Activated T-helper 1 cell treated with anti-CD3 and anti-CD28 coated beads, Interleukin-12 subunit alpha, Interleukin-12 subunit beta, Interleukin-2, Interleukin-4 antibody, amounts not matched to agents 30 ng/mL and 10 ng/mL and 1 ng/mL, durations not matched to agents 14 hours and 24 hours and 36 hours (primary cell): Measurements from ENCODE around the gene IL10RB. TPM values are rescaled to one million over a fixed set of nuclear protein-coding genes. Genes with fewer than 3 reads are reported as not detected.

Source experiments
- DNase-seq: peaks from one replicate; pipeline ENCODE4 v3.0.0; 2021; ENCODE audit warnings: low spot score
- H3K27ac Mint-ChIP-seq: one replicate; pipeline ENCODE4 v1.8.0; 2021; ENCODE audit warnings: mild to moderate bottlenecking, mixed read lengths
- H3K27me3 Mint-ChIP-seq: one replicate; pipeline ENCODE4 v1.8.0; 2022; ENCODE audit warnings: mild to moderate bottlenecking, moderate library complexity, mixed read lengths; ENCODE audit not compliant: insufficient read depth
- H3K36me3 Mint-ChIP-seq: one replicate; pipeline ENCODE4 v1.8.0; 2021; ENCODE audit warnings: low read depth, mixed read lengths
- H3K4me1 Mint-ChIP-seq: one replicate; pipeline ENCODE4 v1.8.0; 2021; ENCODE audit warnings: low read depth, mixed read lengths
- H3K4me3 Mint-ChIP-seq: one replicate; pipeline ENCODE4 v1.8.0; 2021; ENCODE audit warnings: mild to moderate bottlenecking, moderate library complexity, mixed read lengths
- H3K9me3 Mint-ChIP-seq: one replicate; pipeline ENCODE4 v1.8.0; 2021; ENCODE audit warnings: mixed read lengths
- intact Hi-C: fragments of 100-400 bp; cut with micrococcal nuclease; formaldehyde crosslinking; loops from one replicate; pipeline ENCODE4 v1.15.1; 2024
- total RNA-seq: library from RNA; stranded (reverse); gene quantifications from 2 replicates; pipeline ENCODE4 v1.2.3, GENCODE V29; 2022

Gene IL10RB
- total RNA-seq, 1 donor from 2014 or later: 21.4 TPM

DNA sequence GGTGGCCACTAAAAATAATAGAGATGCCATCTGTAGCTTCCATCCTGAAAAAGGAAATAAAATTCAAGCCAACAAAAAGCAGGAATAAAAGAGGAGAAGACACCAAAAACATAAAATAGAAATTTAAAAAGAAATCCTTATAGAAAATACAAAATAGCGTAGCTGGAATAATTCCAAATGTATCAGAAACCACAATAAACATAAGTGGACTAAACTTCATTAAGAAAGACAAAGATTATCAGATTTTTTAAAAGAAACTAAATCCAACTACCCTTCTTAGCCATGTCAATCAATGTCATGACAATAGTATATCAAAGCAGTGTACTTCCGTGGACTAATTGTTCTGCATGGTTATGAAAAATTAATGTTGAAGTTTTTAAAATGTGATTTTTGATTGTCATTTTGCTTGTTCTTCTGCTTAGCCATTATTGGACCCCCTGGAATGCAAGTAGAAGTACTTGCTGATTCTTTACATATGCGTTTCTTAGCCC lies 13.2 kb downstream of the IL10RB start:
- Mint-ChIP-seq H3K36me3 (peaks cover 43% of the 10 kb centered on the region), H3K9me3 (peaks cover 3% of the 10 kb centered on the region), H3K27me3 (no peaks in the 10 kb centered on the region), H3K4me1 (no peaks in the 10 kb centered on the region), H3K4me3 (no peak overlapping the region), H3K27ac (no peak overlapping the region)
- DNase-seq: no peak
- intact Hi-C loops: no loop called here

DNA sequence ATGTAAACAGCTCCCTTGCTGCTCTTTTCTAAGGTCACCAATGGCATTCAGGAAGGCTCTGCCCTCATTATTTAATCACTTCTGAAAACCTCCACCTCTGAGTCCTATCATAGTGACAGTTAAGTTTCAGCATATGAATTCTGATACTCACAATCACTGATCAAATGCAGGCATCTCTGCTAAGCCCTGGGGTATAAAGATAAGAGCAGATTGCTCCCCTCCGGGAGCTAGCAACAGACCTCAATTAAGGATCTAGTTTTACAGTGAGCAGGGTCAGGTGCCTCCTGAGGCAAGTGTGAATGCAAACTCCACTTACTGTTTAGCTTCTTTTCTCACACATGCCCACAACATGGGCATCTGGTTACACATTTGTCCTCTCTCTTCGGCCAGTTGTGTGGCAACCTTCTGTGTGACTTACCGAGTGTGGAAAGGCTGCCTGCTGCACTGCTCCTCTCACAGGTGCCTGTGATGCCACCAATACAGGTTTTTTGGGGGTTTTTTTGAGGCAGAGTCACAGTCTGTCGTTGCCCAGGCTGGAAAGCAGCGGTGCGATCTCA lies 15.0 kb downstream of the IL10RB start:
- Mint-ChIP-seq H3K36me3 (peaks cover 43% of the 10 kb centered on the region), H3K4me3 (no peak overlapping the region), H3K27ac (no peak overlapping the region), H3K9me3 (peaks cover 3% of the 10 kb centered on the region), H3K4me1 (no peaks in the 10 kb centered on the region), H3K27me3 (no peaks in the 10 kb centered on the region)
- no peak for DNase-seq
- intact Hi-C loops: no loop called here

DNA sequence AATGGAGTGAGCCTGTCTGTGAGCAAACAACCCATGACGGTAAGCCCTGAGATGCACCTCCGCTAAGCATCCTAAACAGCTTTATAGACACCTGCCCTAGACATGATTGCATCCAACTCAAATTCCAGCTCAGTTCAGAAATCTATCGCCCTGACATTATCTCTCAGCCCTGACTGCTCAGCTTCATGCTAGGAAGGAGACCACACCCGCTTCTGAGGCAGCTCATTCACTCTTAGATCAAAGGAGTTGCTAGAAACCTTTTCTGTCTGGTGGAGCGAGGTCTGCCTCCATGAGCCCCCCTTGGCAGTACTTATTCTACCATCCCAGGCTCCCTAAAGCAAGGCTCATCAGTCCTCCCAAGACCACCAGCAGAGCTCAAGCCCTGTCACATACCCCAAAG lies 17.0 kb downstream of the IL10RB start:
- Mint-ChIP-seq H3K36me3 (peaks cover 38% of the 10 kb centered on the region), H3K4me1 (no peaks in the 10 kb centered on the region), H3K27me3 (no peaks in the 10 kb centered on the region), H3K9me3 (peaks cover 3% of the 10 kb centered on the region), H3K4me3 (no peak overlapping the region), H3K27ac (no peak overlapping the region)
- DNase-seq: no peak
- intact Hi-C loops: no loop called here

DNA sequence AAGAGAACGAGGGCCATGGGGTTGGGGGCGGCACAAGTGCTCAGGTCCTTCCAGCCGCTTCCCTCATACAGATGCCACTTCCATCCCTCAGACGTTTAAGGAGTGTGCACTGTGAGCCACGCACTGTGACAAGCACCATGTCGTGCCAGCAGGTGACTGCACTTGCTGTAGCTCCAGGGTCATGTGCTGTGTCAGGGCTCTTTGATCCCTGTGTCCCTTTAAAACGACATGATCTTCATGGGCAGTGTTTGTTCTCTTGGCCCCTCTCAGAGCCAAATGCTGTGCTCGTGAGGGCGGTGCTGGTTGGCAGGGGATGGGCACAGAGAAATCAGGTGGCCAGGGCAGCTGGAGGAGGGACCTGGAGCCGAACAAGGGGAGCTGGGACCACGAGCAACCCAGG lies 19.9 kb downstream of the IL10RB start:
- Mint-ChIP-seq H3K4me3 (no peak overlapping the region), H3K27ac (no peak overlapping the region), H3K9me3 (no peaks in the 10 kb centered on the region), H3K27me3 (no peaks in the 10 kb centered on the region), H3K36me3 (peaks cover 29% of the 10 kb centered on the region), H3K4me1 (no peaks in the 10 kb centered on the region)
- no peak for DNase-seq
- intact Hi-C loops: no loop called here

DNA sequence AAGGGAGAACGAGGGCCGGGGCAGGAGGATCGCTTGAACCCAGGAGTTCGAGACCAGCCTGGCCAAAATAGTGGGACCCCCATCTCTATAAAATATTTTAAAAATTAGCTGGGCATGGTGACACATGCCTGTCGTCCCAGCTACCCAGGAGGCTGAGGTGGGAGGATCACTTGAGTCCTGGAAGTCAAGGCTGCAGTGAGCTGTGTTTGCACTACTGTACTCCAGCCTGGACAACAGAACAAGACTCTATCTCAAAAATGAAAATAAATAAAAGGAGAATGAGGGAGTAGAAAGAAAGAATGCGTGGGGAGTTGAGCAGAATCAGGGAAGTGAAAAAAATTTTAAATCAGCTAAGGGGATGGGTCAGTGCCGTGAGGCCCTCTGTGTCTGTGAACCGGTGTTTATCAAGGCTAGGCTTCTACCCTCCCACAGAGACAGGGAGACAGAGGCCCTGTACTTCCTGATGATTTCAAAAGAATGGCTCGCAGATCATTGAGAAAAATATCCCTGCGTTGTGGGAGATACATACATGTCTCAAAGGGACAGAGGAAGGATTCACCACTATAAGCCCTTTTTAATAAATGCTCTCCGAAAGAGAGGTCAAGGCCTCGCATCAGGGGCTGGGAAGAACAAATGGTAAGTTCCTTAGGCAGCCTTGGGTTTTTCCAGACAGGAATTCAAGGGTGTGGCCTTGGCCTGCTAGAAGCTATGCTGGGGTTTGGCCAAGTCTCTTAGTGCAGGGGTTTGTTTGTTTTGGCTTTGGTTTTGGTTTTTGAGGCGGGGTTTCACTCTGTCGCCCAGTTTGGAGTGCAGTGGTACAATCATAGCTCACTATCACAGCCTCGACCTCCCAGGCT lies 20.7 kb downstream of the IL10RB start:
- intact Hi-C loops: no loop called here
- DNase-seq: no peak
- Mint-ChIP-seq H3K27me3 (no peaks in the 10 kb centered on the region), H3K36me3 (peaks cover 26% of the 10 kb centered on the region), H3K9me3 (no peaks in the 10 kb centered on the region), H3K4me3 (no peak overlapping the region), H3K27ac (no peak overlapping the region), H3K4me1 (no peaks in the 10 kb centered on the region)

DNA sequence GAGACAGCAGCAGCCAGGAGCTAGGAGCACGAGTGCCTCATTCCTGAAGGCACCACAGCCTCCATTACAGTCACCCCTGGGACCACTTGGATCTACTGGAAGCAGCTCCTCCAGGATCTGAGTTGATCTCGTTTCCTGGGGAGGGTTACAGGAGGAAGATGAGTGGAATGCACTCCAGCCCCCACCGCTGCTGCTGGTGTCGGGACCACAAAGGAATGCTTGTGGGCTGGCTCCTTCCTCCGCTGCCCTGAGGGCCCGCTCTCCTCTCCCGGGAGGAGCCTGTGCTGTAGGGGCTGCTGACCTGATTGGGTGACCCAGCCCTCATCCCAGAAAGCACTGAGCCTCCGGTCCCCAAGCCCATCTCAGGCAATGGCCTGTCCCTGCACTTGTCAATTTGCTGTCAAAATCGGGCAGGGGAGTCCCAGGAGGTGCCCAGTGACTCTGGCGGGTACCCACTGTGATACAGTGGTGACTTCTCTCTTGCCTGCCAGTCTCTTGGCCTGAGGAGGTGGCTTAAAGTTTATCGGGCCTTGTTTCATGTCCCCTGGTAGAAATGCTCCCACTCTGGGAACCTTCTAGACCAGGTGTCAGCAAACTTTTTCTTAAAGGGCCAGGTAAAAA lies 23.1 kb downstream of the IL10RB start:
- H3K27me3 Mint-ChIP-seq: no peaks in the 10 kb centered on the region
- H3K4me1 Mint-ChIP-seq: peaks cover 5% of the 10 kb centered on the region
- intact Hi-C loops: no loop called here
- H3K27ac Mint-ChIP-seq: no peak overlapping the region
- no peaks in the 10 kb centered on the region for H3K9me3 Mint-ChIP-seq
- no peak overlapping the region for H3K4me3 Mint-ChIP-seq
- H3K36me3 Mint-ChIP-seq: peaks cover 34% of the 10 kb centered on the region
- DNase-seq: no peak

DNA sequence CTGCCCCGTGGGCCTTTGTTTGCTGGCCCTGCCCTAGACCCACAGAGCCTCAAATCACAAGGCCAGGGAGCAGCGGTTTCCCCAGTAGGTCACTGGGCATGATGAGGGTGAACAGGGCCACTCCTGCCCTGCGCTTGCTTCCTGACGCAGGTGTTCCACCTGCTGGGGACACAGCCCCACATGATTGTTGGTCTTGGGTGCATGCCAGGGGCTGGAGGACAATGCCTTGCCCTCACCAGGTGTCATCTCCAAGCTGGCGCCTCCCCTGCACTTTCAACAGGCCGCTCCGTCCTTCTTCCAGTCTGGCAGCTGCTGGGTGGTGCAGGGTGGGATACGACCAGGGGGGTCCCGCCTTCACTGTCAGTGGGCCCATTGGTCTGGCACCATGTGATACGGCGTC lies 24.3 kb downstream of the IL10RB start:
- DNase-seq: no peak
- Mint-ChIP-seq H3K4me1 (peaks cover 5% of the 10 kb centered on the region), H3K9me3 (no peaks in the 10 kb centered on the region), H3K27ac (no peak overlapping the region), H3K36me3 (peaks cover 35% of the 10 kb centered on the region), H3K4me3 (no peak overlapping the region), H3K27me3 (no peaks in the 10 kb centered on the region)
- intact Hi-C loops: no loop called here

DNA sequence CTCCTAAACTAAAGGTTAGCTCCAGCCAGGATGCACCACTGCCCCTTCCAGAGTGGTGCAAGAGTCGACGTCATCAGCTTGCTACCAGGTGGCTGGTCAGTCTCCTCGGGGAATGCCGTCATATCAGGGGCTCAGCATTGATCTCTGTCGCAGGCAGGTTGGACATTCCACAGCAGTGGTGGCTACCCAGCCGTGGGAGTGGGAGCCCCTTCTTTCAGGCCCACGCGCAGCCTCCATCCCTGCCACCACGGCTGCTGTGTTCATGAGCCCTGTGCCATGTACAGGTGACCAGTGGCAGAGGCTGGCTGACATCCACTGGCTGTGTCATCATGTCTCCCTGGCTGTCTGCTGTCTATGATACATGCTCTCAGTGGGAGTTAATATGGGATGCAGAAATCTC lies 25.5 kb downstream of the IL10RB start:
- intact Hi-C loops: no loop called here
- DNase-seq: no peak
- Mint-ChIP-seq H3K27ac (no peak overlapping the region), H3K9me3 (no peaks in the 10 kb centered on the region), H3K4me3 (no peak overlapping the region), H3K27me3 (no peaks in the 10 kb centered on the region), H3K36me3 (peaks cover 36% of the 10 kb centered on the region), H3K4me1 (peaks cover 5% of the 10 kb centered on the region)

DNA sequence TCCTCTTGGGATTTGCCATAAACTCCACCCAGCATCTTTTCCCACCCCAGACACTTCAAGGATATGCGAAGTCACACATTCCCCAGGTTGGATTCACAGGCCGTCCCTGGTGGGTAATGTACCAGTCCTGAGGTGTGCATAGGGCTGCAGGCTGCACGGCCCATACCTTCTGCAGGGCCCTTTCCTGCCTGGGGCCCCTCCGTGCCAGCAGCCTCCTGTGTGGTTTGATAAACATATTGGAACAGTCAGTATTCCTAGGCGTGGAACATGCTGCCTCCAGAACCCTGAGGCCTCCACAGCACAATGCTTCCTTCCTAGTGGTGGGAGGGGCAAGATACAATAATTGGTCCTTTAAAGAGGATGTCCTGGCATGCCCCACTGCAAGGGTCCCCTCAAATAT lies 26.6 kb downstream of the IL10RB start:
- no peaks in the 10 kb centered on the region for H3K27me3 Mint-ChIP-seq
- no peak for DNase-seq
- H3K27ac Mint-ChIP-seq: no peak overlapping the region
- no peak overlapping the region for H3K4me3 Mint-ChIP-seq
- no peaks in the 10 kb centered on the region for H3K9me3 Mint-ChIP-seq
- H3K36me3 Mint-ChIP-seq: peaks cover 43% of the 10 kb centered on the region
- H3K4me1 Mint-ChIP-seq: peaks cover 9% of the 10 kb centered on the region
- intact Hi-C loops: no loop called here

DNA sequence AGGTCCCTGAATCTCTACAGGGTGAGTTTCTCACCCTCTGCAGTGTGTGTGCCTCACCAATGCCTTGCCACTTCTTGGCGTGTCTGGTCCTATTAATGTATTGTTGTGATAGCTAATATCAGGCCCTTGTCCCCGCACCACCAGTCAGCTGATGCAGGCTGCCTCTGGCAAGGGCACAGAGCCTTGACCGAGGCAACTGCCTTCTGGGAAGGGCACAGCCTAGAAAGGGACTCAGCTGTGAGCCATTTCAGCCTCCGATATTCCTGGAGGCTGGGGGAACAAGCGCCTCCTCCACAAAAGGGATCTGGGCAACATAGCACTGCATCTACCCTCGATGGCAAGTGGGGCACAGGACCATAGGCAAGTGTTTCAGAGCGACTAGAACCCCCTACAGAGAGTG lies 27.0 kb downstream of the IL10RB start:
- intact Hi-C loops: no loop called here
- H3K27ac Mint-ChIP-seq: no peak overlapping the region
- H3K36me3 Mint-ChIP-seq: peaks cover 44% of the 10 kb centered on the region
- H3K4me1 Mint-ChIP-seq: peaks cover 13% of the 10 kb centered on the region
- no peak overlapping the region for H3K4me3 Mint-ChIP-seq
- no peaks in the 10 kb centered on the region for H3K27me3 Mint-ChIP-seq
- DNase-seq: no peak
- peaks cover 3% of the 10 kb centered on the region for H3K9me3 Mint-ChIP-seq

DNA sequence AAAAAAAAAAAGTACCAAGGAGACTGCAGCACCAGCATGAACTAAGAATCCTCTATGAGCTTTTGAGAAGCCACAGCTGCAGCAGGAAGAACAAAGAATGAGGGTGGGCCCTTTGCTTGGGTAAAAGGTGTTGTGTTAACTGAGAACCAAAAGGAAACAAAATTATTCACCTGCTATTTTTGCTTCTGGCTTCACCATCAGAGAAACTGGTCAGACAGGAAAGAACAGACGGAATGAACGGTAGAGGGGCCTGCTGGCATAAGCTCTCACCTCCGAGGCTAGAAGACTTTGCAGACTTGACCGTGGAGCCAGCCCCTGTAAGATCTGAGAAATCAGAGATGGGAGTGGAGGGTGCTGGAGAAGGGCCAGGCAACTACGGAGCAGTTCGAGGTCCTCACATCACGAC lies 27.6 kb downstream of the IL10RB start:
- H3K4me3 Mint-ChIP-seq: no peak overlapping the region
- H3K27ac Mint-ChIP-seq: peak overlapping the region; percentile 47
- H3K27me3 Mint-ChIP-seq: no peaks in the 10 kb centered on the region
- intact Hi-C loops: no loop called here
- peaks cover 18% of the 10 kb centered on the region for H3K4me1 Mint-ChIP-seq
- DNase-seq: no peak
- H3K36me3 Mint-ChIP-seq: peaks cover 39% of the 10 kb centered on the region
- peaks cover 4% of the 10 kb centered on the region for H3K9me3 Mint-ChIP-seq

DNA sequence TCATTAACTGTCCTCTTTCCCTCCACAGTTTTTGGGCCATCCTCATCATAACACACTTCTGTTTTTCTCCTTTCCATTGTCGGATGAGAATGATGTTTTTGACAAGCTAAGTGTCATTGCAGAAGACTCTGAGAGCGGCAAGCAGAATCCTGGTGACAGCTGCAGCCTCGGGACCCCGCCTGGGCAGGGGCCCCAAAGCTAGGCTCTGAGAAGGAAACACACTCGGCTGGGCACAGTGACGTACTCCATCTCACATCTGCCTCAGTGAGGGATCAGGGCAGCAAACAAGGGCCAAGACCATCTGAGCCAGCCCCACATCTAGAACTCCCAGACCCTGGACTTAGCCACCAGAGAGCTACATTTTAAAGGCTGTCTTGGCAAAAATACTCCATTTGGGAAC lies 30.0 kb downstream of the IL10RB start:
- peaks cover 38% of the 10 kb centered on the region for H3K4me1 Mint-ChIP-seq
- H3K27me3 Mint-ChIP-seq: no peaks in the 10 kb centered on the region
- no peak overlapping the region for H3K27ac Mint-ChIP-seq
- no peak for DNase-seq
- peaks cover 4% of the 10 kb centered on the region for H3K9me3 Mint-ChIP-seq
- intact Hi-C loops: no loop called here
- peaks cover 39% of the 10 kb centered on the region for H3K36me3 Mint-ChIP-seq
- no peak overlapping the region for H3K4me3 Mint-ChIP-seq

DNA sequence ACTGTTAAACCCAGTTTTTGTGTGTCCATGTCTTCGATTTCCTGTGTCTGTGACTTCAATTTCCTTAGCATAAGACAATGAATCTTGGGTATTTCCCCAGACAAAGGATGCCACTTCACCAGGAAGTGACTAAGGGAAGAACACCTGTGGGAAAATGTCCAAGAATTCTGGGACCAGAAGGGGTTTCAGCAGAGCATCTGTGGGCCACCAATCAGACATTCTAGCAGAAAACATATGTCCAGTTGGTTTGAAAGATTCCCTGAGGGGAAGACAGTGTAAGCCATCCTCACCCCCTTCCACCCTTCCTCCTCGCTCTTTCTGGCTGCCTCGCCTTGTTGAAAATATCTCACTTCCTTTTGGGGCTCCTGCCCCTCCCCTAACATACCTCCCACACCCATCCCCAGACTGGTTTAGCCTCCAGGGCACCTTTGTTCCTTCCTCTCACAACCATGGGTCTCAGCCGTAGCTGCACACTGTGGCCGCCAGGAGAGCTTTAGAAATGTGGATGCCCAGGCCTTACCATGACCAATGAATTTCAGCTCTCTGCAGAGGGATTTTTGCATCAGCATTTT lies 33.1 kb downstream of the IL10RB start:
- peak overlapping the region; percentile 80 for H3K27ac Mint-ChIP-seq
- H3K4me3 Mint-ChIP-seq: peak overlapping the region; percentile 51
- peaks cover 38% of the 10 kb centered on the region for H3K4me1 Mint-ChIP-seq
- H3K27me3 Mint-ChIP-seq: no peaks in the 10 kb centered on the region
- DNase-seq: peak; percentile 16
- peaks cover 20% of the 10 kb centered on the region for H3K36me3 Mint-ChIP-seq
- intact Hi-C loops: no loop called here
- H3K9me3 Mint-ChIP-seq: peaks cover 4% of the 10 kb centered on the region
